Measurements from ENCODE around the gene ADPRHL1. TPM values are rescaled to one million over a fixed set of nuclear protein-coding genes. Genes with fewer than 3 reads are reported as not detected.
"Not testable (repeated sequence)": the region's sequence is repeated elsewhere in the genome, so short reads cannot be mapped to it uniquely, and the experiment has no call there.

Gene ADPRHL1
- polyA plus RNA-seq, 3 donors from 2014 or later = 0.14 to 0.36 TPM; not detected in 1

DNA sequence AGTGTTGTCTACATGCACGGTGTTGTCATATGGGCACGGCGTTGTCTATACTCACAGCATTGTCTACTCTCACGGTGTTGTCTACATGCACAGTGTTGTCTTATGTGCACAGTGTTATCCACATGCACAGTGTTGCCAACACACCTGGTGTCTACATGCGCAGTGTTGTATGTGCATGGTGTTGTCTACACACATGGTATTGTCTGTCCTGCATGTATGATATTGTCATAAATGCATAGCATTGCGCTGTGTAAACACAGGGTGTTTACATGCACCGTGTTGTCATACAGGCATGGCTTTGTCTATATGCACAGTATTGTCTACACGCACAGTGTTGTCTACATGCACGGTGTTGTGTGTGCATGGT, 6.8 kb downstream of the ADPRHL1 start:
- Mint-ChIP-seq H3K9me3 (no peaks in the 10 kb centered on the region), H3K27ac (no peak overlapping the region), H3K36me3 (peaks cover 6 to 9% (median 7%) of the 10 kb centered on the region in 3 donors), H3K4me3 (no peak overlapping the region), H3K27me3 (ENCODE audit: low read depth in 3 of 3) (no peaks in the 10 kb centered on the region), H3K4me1 (no peaks in the 10 kb centered on the region)
- DNase-seq = no peak

DNA sequence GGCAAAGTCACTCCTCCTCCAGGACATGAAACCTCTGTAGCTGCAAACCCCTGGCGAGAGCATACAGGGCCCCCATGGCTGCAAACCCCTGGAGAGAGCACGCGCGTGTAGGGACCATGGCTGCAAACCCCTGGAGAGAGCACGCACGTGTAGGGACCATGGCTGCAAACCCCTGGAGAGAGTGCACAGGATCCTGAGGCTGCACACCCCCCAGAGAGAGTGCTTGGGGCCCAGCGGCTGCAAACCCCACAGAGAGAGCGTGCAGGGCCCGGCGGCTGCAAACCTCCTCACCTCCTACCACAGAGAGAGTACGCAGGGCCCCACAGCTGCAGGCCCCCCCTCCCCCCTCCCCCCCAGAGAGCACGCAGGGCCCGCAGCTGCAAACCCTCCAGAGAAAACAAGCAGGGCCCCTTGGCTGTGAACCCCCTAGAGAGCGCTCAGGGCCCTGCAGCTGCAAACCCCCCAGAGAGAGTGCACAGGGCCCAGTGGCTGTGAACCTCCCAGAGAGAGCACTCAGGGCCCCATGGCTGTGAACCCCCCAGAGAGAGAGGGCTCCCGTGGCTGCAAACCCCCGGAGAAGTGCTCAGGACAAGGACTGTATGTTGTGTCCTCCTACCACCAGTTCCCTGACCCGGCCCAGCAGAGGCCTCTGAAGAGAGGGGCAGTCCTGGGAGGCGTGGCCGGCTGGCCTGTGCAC, 7.3 kb downstream of the ADPRHL1 start:
- H3K27me3 Mint-ChIP-seq (ENCODE audit: low read depth in 3 of 3) = no peaks in the 10 kb centered on the region
- no peak for DNase-seq
- H3K27ac Mint-ChIP-seq = no peak overlapping the region
- H3K36me3 Mint-ChIP-seq = peaks cover 6 to 9% (median 7%) of the 10 kb centered on the region in 3 donors
- H3K9me3 Mint-ChIP-seq = no peaks in the 10 kb centered on the region
- H3K4me1 Mint-ChIP-seq = no peaks in the 10 kb centered on the region
- H3K4me3 Mint-ChIP-seq = no peak overlapping the region

DNA sequence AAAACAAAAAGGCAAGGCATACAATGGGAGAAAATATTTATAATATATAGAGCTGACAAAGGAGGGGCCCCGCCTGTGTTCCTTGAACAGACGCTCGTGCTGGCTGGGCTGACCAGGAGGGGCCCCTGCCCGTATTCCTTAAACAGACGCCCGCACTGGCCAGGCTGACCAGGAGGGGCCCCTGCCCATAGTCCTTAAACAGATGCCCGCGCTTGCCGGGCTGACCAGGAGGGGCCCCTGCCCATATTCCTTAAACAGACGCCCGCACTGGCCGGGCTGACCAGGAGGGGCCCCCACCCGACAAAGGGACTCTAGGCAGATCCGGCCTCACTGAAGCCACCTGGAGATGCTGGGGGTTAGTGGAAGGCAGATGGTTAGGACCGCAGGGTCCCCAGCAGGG, 9.3 kb downstream of the ADPRHL1 start:
- no peak for DNase-seq
- H3K36me3 Mint-ChIP-seq = peaks cover 6 to 9% (median 7%) of the 10 kb centered on the region in 3 donors
- H3K27me3 Mint-ChIP-seq (ENCODE audit: low read depth in 3 of 3) = no peaks in the 10 kb centered on the region
- H3K27ac Mint-ChIP-seq = no peak overlapping the region
- no peaks in the 10 kb centered on the region for H3K9me3 Mint-ChIP-seq
- H3K4me1 Mint-ChIP-seq = no peaks in the 10 kb centered on the region
- H3K4me3 Mint-ChIP-seq = no peak overlapping the region

DNA sequence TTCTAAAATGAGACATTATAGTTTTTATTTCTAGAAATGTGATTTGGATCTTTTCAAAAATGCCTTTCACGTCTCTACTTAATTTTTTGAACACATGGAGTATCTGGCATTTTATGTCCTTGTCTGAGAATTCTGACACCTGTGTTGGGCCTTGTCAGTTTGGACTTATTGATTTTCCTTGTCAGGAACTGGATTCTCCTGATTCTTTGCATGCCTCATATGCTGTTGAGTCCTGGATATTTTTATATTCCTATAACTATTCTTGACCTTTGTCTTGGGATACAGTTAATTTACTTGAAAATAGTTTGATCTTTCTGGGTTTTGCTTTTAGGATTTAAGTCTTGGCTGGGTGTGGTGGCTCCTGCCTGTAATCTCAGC, 10.3 kb downstream of the ADPRHL1 start:
- H3K4me1 Mint-ChIP-seq = no peaks in the 10 kb centered on the region
- H3K9me3 Mint-ChIP-seq = no peaks in the 10 kb centered on the region

DNA sequence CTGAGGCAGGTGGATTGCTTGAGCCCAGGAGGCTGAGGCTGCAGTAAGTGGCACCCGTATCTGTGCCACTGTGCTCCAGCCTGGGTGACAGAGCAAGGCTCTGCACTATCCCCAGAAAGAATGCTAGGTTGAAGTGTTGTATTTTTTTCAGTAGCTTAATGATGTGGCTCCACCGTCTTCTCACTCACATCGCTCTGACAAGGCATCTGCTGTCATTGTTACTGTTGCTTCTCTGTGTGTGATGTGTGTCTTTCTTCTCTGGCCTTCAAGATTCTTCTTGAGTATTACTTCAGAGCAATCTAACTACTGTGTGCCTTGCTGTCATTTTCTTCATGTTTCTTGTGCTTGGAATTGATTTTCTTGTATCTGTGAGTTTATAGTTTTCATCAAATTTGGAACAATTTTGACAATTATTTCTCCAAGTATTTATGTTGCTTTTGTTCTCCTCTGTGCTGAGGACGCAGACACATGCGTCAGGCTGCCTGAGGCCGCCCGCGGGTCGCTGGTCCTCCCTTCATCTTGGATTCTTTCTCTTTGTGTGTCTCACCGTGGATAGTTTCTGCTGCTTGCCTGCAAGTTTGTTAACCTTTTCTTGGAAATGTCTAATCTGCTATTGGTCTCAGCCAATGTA, 10.8 kb downstream of the ADPRHL1 start:
- H3K4me1 Mint-ChIP-seq = no peaks in the 10 kb centered on the region

More for the DNA sequence above, 10.3 kb downstream of the ADPRHL1 start:
- Mint-ChIP-seq H3K36me3 (peaks cover 6 to 9% (median 7%) of the 10 kb centered on the region in 3 donors), H3K27ac (no peak overlapping the region), H3K4me3 (no peak overlapping the region), H3K27me3 (ENCODE audit: low read depth in 3 of 3) (no peaks in the 10 kb centered on the region)
- DNase-seq = no peak

DNA sequence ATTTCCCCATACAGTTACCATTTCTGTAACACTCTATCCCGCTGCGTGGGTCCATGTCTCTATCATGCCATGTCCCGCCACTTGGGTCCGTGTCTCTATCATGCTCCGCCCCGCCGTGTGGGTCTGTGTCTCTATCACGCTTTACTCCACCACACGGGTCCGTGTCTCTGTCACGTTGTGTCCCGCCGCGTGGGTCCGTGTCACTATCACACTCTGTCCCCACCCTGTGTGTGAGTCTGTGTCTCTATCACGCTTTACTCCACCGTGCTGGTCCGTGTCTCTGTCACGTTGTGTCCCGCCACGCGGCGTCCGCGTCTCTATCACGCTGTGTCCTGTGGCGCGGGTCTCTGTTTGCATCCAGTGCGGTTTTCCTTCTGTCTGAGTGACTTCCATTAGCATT, 11.6 kb downstream of the ADPRHL1 start:
- no peak overlapping the region for H3K4me3 Mint-ChIP-seq
- no peak overlapping the region for H3K27ac Mint-ChIP-seq
- no peaks in the 10 kb centered on the region for H3K4me1 Mint-ChIP-seq
- H3K9me3 Mint-ChIP-seq = no peaks in the 10 kb centered on the region
- H3K36me3 Mint-ChIP-seq = peaks cover 6 to 9% (median 7%) of the 10 kb centered on the region in 3 donors
- no peaks in the 10 kb centered on the region for H3K27me3 Mint-ChIP-seq (ENCODE audit: low read depth in 3 of 3)
- no peak for DNase-seq

More for the DNA sequence above, 10.8 kb downstream of the ADPRHL1 start:
- H3K4me3 Mint-ChIP-seq = no peak overlapping the region
- no peaks in the 10 kb centered on the region for H3K27me3 Mint-ChIP-seq (ENCODE audit: low read depth in 3 of 3)
- DNase-seq = no peak
- H3K36me3 Mint-ChIP-seq = peaks cover 6 to 9% (median 7%) of the 10 kb centered on the region in 3 donors
- H3K9me3 Mint-ChIP-seq = no peaks in the 10 kb centered on the region
- no peak overlapping the region for H3K27ac Mint-ChIP-seq

- no peak for DNase-seq
- Mint-ChIP-seq H3K36me3 (peaks cover 1 to 3% (median 3%) of the 10 kb centered on the region in 3 donors), H3K9me3 (no peaks in the 10 kb centered on the region), H3K27ac (no peak overlapping the region), H3K4me1 (no peaks in the 10 kb centered on the region), H3K4me3 (no peak overlapping the region), H3K27me3 (ENCODE audit: low read depth in 3 of 3) (no peaks in the 10 kb centered on the region)
These were observed 15.8 kb downstream of the ADPRHL1 start for GRCh38 chr13:113437408-113438010.

DNA sequence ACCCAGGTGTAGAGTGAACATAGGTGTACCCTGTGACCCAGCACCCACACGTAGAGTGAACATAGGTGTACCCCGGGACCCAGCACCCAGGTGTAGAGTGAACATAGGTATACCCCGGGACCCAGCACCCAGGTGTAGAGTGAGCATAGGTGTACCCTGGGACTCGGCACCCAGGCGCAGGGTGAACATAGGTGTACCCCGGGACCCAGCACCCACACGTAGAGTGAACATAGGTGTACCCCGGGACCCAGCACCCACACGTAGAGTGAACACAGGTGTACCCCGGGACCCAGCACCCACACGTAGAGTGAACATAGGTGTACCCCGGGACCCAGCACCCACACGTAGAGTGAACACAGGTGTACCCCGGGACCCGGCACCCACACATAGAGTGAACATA, 16.4 kb downstream of the ADPRHL1 start:
- H3K27ac Mint-ChIP-seq; DNase-seq; H3K27me3 Mint-ChIP-seq (ENCODE audit: low read depth in 3 of 3); H3K9me3 Mint-ChIP-seq; H3K4me1 Mint-ChIP-seq; H3K36me3 Mint-ChIP-seq; H3K4me3 Mint-ChIP-seq: not testable (repeated sequence)

GRCh38 chr13:113435907-113436306, 17.4 kb downstream of the ADPRHL1 start:
- DNase-seq; H3K9me3 Mint-ChIP-seq; H3K27ac Mint-ChIP-seq; H3K4me1 Mint-ChIP-seq; H3K4me3 Mint-ChIP-seq; H3K27me3 Mint-ChIP-seq (ENCODE audit: low read depth in 3 of 3); H3K36me3 Mint-ChIP-seq: not testable (repeated sequence)

GRCh38 chr13:113433391-113433916, 19.8 kb downstream of the ADPRHL1 start:
- DNase-seq = no peak
- Mint-ChIP-seq H3K27ac (no peak overlapping the region), H3K27me3 (ENCODE audit: low read depth in 3 of 3) (peaks cover 0 to 2% (median 2%) of the 10 kb centered on the region in 3 donors), H3K4me3 (no peak overlapping the region), H3K9me3 (no peaks in the 10 kb centered on the region), H3K4me1 (no peaks in the 10 kb centered on the region), H3K36me3 (no peaks in the 10 kb centered on the region)

- no peaks in the 10 kb centered on the region for H3K9me3 Mint-ChIP-seq
- DNase-seq = no peak
- H3K27ac Mint-ChIP-seq = no peak overlapping the region
- no peaks in the 10 kb centered on the region for H3K4me1 Mint-ChIP-seq
- no peak overlapping the region for H3K4me3 Mint-ChIP-seq
- peaks cover 0 to 2% (median 2%) of the 10 kb centered on the region in 3 donors for H3K27me3 Mint-ChIP-seq (ENCODE audit: low read depth in 3 of 3)
- no peaks in the 10 kb centered on the region for H3K36me3 Mint-ChIP-seq
These were observed 20.6 kb downstream of the ADPRHL1 start for GRCh38 chr13:113432506-113433270.

- no peaks in the 10 kb centered on the region for H3K4me1 Mint-ChIP-seq
- H3K36me3 Mint-ChIP-seq = no peaks in the 10 kb centered on the region
- no peak overlapping the region for H3K4me3 Mint-ChIP-seq
- peaks cover 2% of the 10 kb centered on the region in 3 donors for H3K27me3 Mint-ChIP-seq (ENCODE audit: low read depth in 3 of 3)
- DNase-seq = no peak
- H3K9me3 Mint-ChIP-seq = no peaks in the 10 kb centered on the region
- H3K27ac Mint-ChIP-seq = no peak overlapping the region
These were observed 22.1 kb downstream of the ADPRHL1 start for GRCh38 chr13:113431171-113431570.

DNA sequence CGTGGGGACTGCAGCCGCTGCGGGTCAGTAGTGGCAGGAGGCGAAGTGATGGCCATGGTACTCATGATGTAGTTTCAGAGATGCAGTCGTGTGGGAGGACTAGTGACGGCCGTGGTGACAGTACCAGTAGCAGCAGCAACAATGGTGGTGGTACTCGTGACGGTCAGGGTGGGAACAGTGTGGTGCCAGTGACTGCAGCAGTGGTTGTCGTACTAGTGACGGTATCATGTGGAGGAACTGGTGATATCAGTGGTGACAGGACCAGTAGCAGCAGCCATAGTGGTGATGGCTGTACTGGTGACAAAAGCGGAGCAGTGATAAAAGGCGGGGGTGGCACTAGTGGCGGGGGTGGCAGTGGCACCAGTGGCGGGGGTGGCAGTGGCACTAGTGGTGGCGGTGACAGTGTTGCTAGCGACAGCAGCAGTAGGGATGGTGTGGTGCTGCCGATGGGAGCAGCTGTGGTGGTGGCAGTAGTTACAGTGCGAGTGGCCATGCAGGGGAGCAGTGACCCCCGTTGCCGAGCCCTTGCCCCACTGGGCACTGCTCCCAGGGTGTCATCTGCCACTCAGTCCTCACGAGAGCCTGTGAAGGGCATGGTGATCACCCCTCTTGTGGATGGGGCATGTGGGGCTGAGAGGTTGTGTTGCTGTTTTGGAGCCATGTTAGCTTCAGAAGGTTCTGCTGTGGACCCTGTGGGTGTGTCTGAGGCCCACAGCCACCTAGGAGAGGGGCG, 22.7 kb downstream of the ADPRHL1 start:
- DNase-seq = no peak
- Mint-ChIP-seq H3K9me3 (no peaks in the 10 kb centered on the region), H3K4me1 (no peaks in the 10 kb centered on the region), H3K27me3 (ENCODE audit: low read depth in 3 of 3) (peaks cover 2% of the 10 kb centered on the region in 3 donors), H3K27ac (no peak overlapping the region), H3K36me3 (no peaks in the 10 kb centered on the region), H3K4me3 (no peak overlapping the region)

Data from immature natural killer cell (primary cell).